HG02759 (cell line): Measurements from ENCODE around the gene PLA2G6.
"Not testable (repeated sequence)": the region's sequence is repeated elsewhere in the genome, so short reads cannot be mapped to it uniquely, and the experiment has no call there.

Experiments
- ATAC-seq: cut with Tn5 transposase; IDR thresholded peaks from one replicate; pipeline ENCODE4 v1.9.1; 2021; ENCODE audit warnings: mild to moderate bottlenecking, moderate library complexity; ENCODE audit not compliant: unreplicated experiment

The PLA2G6 gene

GRCh38 chr22:38137876-38138687 lies 43.5 kb downstream of the PLA2G6 start:
- no peak for ATAC-seq

- no peak for ATAC-seq
These were observed 45.0 kb downstream of the PLA2G6 start for GRCh38 chr22:38136607-38137006.

GRCh38 chr22:38135133-38135706 lies 46.4 kb downstream of the PLA2G6 start:
- no peak for ATAC-seq

DNA sequence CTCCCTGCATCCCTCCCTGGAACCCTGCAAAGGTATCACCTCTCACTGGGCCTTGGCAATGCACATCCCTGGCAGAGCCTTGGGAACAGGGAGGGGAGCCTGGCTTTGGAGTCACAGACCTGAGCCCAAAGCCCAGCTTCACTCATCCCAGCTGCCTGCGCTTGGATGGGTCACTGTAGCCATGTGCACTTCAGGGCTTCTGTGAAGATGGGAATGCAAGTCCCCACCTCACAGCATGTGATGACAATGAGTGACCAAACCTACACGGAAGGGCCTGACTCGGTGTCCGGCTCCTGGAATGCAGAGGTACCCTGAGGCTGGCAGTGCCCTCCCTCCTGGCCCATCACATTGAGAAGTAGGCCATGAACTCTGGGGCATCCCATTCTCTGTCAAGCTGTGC lies 48.3 kb downstream of the PLA2G6 start:
- no peak for ATAC-seq

DNA sequence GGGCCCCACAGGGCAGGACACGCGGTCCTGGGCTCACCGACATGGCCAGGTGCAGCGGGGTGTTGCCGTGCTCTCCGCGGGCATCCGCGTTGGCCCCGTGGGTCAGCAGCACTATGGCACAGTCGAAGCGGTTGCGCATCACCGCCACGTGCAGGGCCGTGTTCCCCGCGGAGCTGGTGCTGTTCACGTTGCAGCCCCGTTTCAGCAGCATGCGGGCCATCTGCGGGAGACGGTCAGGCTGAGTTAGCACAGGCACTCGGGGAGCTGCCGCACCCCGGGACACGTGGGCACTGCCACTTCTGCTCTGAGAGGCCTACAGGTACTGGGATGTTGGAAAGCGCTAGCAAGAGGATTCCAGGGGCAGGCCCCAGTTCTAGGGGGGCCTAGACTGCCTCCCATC lies 48.8 kb downstream of the PLA2G6 start:
- ATAC-seq = no peak

DNA sequence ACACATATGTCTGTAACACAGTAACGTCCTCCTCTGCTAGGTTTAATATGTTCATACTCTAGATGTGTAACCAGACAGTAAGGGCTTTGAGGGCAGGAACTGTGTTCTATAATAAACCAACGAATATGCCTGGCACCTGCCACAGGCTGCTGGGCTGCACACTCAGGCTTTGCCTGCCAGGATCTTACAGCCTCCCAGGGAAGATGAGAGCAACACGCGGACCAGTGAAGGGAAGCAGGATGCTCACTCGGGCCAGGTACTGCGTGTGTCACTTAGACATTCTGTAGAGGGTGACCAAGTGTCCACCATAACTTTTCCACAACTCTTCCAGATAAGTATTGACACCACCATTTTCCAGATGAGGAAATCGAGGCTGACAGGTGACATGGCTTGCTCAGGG lies 49.5 kb downstream of the PLA2G6 start:
- no peak for ATAC-seq

DNA sequence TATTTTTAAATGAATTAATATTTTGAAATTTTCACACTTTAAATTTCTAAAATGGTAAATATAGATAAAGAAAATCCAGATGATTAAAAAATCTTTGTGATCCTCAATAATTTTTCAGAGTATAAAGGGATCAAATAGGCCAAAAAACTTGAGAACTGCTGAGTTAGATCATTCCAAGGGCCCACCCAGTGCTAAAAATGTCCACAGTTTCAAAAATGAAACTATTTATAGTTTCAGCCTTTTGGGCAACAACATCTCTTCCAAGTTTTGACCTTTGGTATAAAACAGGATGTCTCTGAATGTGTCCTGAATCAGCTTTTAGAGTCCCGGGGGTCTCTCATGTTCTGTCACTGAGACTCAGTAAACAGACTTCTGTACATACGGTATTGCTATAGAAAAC lies 50.2 kb downstream of the PLA2G6 start:
- no peak for ATAC-seq

GRCh38 chr22:38129856-38130255 lies 51.8 kb downstream of the PLA2G6 start:
- no peak for ATAC-seq

DNA sequence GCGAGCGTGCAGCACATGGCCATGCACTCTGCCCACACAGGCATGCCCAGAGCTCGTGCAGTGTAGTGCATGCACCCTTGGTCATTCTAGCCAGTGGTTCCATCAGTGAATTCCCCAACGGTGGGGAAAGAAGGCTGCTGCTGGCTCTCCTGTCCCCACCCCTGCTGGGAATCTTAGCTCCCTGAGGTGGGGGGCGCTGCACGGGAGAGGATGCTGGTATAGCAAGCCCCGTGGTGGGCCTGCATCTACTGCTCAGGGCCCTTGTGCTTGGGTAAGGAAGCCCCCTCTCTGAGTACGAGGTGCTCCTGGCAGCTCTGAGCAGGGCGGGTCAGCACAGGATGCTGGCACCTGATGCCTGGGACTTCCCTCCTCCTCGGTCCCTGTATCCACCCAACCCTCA lies 52.6 kb downstream of the PLA2G6 start:
- ATAC-seq = no peak

- ATAC-seq = no peak
These were observed 53.8 kb downstream of the PLA2G6 start for GRCh38 chr22:38127869-38128268.

GRCh38 chr22:38126928-38127668 lies 54.5 kb downstream of the PLA2G6 start:
- ATAC-seq = no peak

DNA sequence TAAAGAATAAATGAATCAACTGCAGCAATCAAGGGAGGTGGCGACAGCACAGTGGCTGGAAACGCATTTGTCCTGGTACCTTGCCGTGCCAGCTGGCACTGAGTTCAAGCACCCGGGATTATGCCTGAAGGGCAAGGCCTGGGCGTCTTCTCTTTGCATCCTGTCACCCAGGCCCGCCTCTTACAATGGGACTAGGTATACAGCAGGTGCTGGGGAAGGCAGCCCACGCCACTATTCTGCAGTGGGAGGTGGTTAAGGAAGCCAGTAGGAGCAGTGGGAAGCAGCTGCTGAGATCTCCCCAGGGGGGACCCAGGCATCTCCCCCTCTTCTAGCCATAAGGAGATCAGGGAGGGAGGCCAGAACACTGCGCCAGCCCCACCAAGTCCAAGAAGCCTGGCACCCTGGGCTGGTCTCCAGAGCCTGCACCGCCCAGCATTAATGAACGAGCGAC lies 55.9 kb downstream of the PLA2G6 start:
- no peak for ATAC-seq

GRCh38 chr22:38125038-38125610 lies 56.5 kb downstream of the PLA2G6 start:
- no peak for ATAC-seq

- ATAC-seq = no peak
These were observed 57.2 kb downstream of the PLA2G6 start for GRCh38 chr22:38124236-38124974.

DNA sequence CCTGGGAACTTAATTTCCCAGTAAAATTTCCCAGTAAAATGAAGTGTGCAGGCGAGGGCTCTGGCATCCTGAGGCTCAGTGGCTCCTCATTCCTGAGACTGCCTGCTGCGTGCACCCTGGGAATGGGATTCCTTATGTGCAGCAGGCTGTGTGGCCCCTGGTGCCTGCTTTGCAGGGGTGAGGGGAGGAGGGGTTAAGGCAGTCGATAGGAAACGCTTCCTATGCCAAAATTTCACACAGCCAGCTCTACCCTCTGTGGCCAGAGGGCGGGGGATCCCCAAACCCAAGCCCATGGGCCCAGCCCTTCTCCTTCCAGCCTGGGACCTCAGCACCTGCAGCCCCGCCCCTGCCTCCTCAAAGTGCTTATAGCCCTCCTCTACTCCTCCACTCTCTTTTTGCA lies 59.0 kb downstream of the PLA2G6 start:
- ATAC-seq = no peak

DNA sequence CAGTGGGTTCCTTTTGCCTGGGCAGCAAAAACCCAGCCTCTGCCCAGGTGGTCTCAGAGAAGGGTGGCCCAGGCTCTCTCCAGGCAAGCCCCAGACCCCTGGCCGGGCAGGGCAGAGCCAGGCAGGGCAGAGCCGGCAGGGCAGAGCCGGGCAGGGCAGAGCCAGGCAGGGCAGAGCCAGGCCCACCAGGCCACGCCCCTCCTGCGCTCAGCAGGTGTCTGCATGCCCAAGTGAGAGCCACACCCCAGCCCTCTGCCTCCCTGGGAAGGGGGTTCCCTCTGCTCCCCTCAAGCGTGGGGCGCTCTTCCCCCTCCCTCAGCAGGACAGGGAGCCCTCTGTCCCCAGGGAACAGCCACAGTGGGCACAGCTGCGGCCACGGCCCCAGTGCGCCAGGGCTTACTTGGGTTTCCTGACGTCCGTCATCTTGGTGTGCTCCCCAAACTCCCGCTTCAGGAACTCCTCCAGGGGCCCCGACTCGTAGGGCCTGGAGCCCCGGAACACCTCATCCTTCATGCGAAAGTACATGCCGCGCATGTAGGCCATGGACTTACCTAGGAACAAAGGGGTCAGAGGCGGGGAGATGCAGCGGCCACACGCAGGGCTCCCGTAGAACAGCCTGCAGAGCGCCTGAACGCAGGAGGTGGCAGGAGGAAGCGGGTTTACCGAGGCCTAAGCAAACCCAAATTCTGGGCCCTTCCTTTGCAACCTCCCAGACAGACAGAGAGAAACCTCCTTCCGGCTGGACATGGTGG lies 61.1 kb downstream of the PLA2G6 start:
- no peak for ATAC-seq

DNA sequence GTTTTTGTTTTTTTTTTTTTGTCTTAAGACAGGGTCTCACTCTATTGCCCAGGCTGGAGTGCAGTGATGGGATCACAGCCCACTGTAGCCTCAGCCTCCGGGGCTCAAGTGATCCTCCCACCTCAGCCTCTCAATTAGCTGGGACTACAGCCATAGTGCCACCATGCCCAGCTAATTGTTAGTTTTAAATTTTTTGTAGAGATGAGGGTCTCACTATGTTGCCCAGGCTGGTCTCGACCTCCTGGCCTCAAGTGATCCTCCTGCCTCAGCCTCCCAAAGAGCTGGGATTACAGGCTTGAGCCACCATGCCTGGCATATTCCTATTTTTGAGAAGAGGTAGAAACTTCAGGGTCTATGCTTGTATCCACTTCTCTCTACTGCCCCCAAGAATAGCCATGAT lies 62.9 kb downstream of the PLA2G6 start:
- ATAC-seq = not testable (repeated sequence)

GRCh38 chr22:38118182-38118581 lies 63.4 kb downstream of the PLA2G6 start:
- no peak for ATAC-seq

DNA sequence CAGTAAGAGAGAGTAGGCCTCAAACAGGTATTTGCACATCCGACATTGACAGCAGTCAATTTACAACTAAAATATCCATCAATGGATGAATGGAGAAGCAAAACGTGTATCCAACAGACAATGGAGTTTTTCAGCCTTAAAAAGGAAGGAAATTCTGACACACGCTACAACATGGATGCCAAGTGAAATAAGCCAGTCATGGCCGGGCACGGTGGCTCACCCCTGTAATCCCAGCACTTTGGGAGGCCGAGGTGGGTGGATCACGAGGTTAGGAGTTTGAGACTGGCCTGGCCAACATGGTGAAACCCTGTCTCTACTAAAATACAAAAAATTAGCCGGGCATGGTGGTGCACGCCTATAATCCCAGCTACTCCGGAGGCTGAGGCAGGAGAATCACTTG lies 64.1 kb downstream of the PLA2G6 start:
- ATAC-seq = not testable (repeated sequence)
